H1 (cell line): ENCODE results near the gene KRT75. TPM values are rescaled to one million over a fixed set of nuclear protein-coding genes. Genes with fewer than 3 reads are reported as not detected.

Experiments used
- EP300 ChIP-seq, 2 experiments: IDR thresholded peaks; 1 replicate in 1 of 2; 2 replicates in 1 of 2; pipeline ENCODE4 v1.6.1; 2011 to 2012; ENCODE audit warnings: low read depth in 2 of 2, low read length in 2 of 2, mild to moderate bottlenecking in 2 of 2, borderline replicate concordance in 1 of 2, inconsistent platforms in 1 of 2, moderate library complexity in 1 of 2
- YY1 ChIP-seq: IDR thresholded peaks from 2 replicates; pipeline ENCODE4 v1.6.1; 2011; ENCODE audit warnings: low read depth, mild to moderate bottlenecking, low read length
- polyA plus RNA-seq, 7 experiments: library from polyadenylated mRNA; depleted of rRNA in 3 of 7; stranded (reverse) in 5 of 7; unstranded in 2 of 7; fragments of >200 nt in 5 of 7; fragments of 200-250 nt in 2 of 7; gene quantifications; 1 replicate in 5 of 7; 2 replicates in 1 of 7; 4 replicates in 1 of 7; pipeline versions ENCODE4 v1.2.1 to v1.2.3, GENCODE V29; 2011 to 2013; ENCODE audit warnings: missing spikeins in 2 of 7, mixed read lengths in 2 of 7
- total RNA-seq: library from RNA; stranded (reverse); fragmentation: NEBNext Ultra II Directional; extraction: Animal tissue kit (Norgen Biotek cat#: 25700); gene quantifications from 2 replicates; pipeline ENCODE4 v1.2.1, GENCODE V29; 2021
- TF ChIP-seq, protein P1 (sequence below): fragments of 300-600 bp; sonication (generic); IDR thresholded peaks from 2 replicates; pipeline ENCODE4 v1.7.1; 2012; ENCODE audit warnings: low read length, moderate library complexity, mild to moderate bottlenecking, inconsistent platforms; ENCODE audit not compliant: insufficient replicate concordance

Gene KRT75
- total and polyA plus RNA-seq, 2 of the 8 experiments (the other 6 are each of a cell fraction or from before 2014, with no cell fraction given) = not detected

DNA sequence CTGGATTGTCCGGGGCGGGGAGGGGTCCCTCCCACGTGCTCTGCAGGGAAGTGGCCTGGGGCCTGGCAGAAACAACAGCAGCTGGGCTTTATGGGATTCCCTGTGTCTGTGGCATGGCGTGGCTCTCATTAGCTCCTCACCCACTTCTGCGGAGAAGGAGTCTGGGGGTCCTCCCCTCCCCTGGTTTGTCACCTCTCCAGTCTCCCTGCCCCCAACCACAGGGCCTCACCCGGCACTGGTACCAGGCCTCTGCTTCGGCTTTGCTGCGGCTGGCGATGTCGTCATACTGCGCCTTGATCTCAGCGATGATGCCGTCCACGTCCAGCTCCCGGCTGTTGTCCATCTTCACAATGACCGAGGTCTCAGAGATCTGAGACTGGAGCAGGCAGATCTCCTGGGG is 34.4 kb downstream of the KRT75 start (continued):
- TF ChIP-seq, protein P1, sequence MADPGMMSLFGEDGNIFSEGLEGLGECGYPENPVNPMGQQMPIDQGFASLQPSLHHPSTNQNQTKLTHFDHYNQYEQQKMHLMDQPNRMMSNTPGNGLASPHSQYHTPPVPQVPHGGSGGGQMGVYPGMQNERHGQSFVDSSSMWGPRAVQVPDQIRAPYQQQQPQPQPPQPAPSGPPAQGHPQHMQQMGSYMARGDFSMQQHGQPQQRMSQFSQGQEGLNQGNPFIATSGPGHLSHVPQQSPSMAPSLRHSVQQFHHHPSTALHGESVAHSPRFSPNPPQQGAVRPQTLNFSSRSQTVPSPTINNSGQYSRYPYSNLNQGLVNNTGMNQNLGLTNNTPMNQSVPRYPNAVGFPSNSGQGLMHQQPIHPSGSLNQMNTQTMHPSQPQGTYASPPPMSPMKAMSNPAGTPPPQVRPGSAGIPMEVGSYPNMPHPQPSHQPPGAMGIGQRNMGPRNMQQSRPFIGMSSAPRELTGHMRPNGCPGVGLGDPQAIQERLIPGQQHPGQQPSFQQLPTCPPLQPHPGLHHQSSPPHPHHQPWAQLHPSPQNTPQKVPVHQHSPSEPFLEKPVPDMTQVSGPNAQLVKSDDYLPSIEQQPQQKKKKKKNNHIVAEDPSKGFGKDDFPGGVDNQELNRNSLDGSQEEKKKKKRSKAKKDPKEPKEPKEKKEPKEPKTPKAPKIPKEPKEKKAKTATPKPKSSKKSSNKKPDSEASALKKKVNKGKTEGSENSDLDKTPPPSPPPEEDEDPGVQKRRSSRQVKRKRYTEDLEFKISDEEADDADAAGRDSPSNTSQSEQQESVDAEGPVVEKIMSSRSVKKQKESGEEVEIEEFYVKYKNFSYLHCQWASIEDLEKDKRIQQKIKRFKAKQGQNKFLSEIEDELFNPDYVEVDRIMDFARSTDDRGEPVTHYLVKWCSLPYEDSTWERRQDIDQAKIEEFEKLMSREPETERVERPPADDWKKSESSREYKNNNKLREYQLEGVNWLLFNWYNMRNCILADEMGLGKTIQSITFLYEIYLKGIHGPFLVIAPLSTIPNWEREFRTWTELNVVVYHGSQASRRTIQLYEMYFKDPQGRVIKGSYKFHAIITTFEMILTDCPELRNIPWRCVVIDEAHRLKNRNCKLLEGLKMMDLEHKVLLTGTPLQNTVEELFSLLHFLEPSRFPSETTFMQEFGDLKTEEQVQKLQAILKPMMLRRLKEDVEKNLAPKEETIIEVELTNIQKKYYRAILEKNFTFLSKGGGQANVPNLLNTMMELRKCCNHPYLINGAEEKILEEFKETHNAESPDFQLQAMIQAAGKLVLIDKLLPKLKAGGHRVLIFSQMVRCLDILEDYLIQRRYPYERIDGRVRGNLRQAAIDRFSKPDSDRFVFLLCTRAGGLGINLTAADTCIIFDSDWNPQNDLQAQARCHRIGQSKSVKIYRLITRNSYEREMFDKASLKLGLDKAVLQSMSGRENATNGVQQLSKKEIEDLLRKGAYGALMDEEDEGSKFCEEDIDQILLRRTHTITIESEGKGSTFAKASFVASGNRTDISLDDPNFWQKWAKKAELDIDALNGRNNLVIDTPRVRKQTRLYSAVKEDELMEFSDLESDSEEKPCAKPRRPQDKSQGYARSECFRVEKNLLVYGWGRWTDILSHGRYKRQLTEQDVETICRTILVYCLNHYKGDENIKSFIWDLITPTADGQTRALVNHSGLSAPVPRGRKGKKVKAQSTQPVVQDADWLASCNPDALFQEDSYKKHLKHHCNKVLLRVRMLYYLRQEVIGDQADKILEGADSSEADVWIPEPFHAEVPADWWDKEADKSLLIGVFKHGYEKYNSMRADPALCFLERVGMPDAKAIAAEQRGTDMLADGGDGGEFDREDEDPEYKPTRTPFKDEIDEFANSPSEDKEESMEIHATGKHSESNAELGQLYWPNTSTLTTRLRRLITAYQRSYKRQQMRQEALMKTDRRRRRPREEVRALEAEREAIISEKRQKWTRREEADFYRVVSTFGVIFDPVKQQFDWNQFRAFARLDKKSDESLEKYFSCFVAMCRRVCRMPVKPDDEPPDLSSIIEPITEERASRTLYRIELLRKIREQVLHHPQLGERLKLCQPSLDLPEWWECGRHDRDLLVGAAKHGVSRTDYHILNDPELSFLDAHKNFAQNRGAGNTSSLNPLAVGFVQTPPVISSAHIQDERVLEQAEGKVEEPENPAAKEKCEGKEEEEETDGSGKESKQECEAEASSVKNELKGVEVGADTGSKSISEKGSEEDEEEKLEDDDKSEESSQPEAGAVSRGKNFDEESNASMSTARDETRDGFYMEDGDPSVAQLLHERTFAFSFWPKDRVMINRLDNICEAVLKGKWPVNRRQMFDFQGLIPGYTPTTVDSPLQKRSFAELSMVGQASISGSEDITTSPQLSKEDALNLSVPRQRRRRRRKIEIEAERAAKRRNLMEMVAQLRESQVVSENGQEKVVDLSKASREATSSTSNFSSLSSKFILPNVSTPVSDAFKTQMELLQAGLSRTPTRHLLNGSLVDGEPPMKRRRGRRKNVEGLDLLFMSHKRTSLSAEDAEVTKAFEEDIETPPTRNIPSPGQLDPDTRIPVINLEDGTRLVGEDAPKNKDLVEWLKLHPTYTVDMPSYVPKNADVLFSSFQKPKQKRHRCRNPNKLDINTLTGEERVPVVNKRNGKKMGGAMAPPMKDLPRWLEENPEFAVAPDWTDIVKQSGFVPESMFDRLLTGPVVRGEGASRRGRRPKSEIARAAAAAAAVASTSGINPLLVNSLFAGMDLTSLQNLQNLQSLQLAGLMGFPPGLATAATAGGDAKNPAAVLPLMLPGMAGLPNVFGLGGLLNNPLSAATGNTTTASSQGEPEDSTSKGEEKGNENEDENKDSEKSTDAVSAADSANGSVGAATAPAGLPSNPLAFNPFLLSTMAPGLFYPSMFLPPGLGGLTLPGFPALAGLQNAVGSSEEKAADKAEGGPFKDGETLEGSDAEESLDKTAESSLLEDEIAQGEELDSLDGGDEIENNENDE = no peak
- TF ChIP-seq EP300 (IDR thresholded peaks at IDR 0.05; ENCODE audit: borderline replicate concordance in 1 of 2, low read depth in 2 of 2, low read length in 2 of 2) (no peak), YY1 (no peak)
